Anterior cingulate cortex (tissue), 58 donors: ENCODE measurements around the gene PYGO2.
"Not testable (repeated sequence)": the region's sequence is repeated elsewhere in the genome, so short reads cannot be mapped to it uniquely, and the experiment has no call there.

Experiments used
- DNase-seq, 58 donors: peaks; one replicate each; lab custom pipeline; 2025; lab: John Stamatoyannopoulos, UW

The PYGO2 gene

DNA sequence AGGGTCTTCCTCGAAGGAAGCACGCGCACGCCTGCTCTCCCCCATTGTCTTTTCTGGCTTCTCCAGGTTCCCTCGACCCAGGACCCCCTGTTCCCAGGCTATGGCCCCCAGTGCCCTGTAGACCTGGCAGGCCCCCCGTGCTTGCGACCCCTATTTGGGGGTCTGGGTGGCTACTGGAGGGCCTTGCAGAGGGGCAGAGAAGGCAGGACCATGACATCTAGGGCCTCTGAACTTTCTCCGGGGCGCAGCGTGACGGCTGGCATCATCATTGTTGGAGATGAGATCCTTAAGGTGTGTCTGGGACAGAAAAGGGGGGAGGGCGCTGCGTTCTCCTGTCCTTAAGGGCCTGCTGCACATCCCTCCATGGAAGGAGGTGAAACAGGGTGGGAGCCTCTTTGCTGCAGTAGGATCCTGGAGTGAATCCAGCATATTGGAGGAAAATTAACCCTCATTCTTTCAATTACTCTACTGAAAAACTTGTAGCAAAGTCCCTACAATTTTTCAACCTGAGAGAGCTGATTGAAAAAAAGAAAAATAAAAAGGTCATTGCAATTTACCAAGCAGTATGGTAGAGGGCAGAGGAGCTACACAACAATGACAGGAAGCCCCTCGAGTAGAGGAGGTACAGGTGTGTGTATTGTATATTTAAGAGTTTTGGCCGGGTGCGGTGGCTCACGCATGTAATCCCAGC is 22.3 kb upstream of the PYGO2 start:
- DNase-seq: no peak

DNA sequence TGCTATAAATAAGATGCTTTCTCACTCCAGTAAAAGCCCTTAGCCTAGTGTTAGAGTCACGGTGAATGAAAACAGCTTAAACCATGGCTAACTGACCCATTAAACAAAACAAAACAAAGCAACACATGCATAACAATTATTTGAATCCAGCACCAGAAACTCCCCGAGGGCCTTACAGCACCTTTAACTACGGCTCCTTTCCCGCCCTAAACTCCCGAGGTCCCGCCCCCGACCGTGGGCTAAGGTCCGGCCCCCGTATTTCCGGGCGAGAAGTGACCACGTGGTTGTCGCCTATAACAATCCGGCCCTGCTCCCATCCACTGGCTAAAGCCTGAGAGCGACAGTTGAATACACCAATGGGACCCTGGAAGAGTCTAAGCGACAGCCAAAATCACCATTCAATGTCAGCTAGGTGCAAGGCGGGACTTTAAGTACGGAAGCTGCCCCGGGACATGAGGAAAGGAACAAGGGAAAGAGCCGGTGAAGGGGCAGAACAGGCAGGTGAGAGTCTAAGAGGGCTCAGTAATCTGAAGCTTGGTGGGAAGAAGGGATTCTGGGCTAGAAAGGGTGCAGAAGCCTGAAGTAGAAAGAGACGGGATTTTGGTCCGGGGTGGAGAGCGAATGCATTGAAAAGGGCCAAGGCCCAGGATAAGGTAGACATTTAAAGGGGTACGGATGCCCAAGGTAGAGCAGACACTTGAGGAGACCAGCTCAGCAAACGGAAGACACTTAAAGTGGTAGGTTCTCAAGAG is 21.5 kb upstream of the PYGO2 start, which contains the start of gene FLAD1:
Gene FLAD1, plus strand, starts transcription at position 448 of the 752 bp plus-strand sequence. CDS start 351 bp downstream, outside the sequence.
- peak; percentile 60 to 99 (median 95) for DNase-seq

DNA sequence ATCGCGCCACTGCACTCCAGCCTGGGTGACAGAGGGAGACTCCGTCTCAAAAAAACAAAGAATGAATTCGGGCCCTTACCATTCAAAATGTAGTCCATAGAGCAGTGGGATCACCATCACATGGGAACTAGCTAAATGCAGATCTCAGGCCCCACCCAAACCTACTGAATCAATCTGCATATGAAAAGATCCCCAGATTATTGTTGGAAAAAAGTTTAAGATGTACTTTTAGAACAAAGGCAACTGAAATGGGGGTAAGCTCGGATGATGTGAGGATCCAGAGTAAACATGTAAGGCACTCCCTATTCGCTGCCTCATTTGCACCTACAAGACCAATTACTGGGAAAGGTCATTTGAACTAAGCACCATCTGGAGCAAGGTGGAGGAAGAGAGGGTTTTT is 20.8 kb upstream of the PYGO2 start:
- no peak for DNase-seq

GRCh38 chr1:154978360-154978759 is 16.8 kb upstream of the PYGO2 start:
- no peak for DNase-seq

GRCh38 chr1:154977762-154978161 is 16.2 kb upstream of the PYGO2 start:
- not testable (repeated sequence) for DNase-seq

DNA sequence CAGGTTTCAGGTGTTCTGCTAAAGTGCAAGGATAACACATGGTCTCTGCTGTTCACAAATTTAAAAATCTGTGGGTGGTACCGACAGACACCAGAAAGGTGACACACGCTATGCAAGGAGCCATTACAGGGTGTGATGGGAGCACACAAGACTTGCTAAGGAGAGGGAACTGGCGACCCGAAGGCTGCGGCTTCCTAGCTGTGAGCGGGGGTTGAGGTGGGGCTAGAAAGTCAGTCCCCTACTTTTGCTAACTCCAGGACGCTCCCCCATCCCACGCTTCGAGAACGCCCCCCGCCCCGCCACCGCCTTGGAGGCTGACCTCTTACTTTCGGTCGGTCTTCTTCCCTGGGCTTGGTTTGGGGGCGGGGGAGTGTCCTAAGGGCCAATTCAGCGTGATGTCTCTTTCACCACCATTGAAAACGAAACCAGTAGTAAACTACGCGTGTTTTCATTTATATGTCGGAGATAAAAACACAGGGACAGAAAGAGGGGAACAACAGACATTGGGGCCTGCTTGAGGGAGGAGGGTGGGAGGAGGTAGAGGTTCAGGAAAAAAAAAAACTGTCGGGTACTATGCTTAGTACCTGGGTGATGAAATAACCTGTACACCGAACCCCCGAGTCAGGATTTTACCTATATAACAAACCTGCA is 14.0 kb upstream of the PYGO2 start:
- peak in 9 of 58 donors; percentile 14 to 31 (median 17) for DNase-seq

DNA sequence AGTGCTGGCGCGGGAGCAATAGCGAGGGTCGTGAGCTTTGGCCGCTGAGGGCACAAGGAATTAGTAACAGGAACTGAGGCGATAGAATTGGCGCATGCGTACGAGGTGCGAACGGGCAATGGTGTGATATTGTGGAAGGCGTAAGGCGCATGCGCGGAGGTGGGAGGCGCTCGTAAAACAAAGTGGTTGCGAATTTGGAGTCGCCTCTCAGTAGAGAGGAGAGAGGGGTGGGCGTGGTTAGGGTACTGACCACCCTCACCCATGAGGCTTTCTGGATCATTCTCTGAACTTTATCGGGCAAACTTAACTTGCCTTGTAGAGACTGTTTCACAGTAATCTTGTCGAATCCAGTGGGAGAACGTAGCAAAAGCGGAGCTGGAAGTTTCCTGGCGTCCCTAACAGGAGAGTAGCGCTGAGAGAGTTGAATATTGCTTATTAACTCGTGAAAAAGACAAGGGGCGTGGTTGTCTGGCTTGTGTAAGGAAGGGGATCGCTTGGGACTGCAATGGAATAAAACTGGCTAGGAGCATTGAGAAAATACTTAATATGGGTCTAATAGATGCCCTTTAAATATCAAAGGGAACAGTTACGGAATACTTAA is 13.3 kb upstream of the PYGO2 start:
- peak in 55 of 58 donors; percentile 82 to 100 (median 93) for DNase-seq

GRCh38 chr1:154974102-154974807 is 12.7 kb upstream of the PYGO2 start, which contains the start of gene CKS1B:
Gene CKS1B (plus strand): TSS chr1:154974681. CDS start chr1:154974746, 65 bp downstream.
- peak; percentile 92 to 100 (median 98) for DNase-seq

DNA sequence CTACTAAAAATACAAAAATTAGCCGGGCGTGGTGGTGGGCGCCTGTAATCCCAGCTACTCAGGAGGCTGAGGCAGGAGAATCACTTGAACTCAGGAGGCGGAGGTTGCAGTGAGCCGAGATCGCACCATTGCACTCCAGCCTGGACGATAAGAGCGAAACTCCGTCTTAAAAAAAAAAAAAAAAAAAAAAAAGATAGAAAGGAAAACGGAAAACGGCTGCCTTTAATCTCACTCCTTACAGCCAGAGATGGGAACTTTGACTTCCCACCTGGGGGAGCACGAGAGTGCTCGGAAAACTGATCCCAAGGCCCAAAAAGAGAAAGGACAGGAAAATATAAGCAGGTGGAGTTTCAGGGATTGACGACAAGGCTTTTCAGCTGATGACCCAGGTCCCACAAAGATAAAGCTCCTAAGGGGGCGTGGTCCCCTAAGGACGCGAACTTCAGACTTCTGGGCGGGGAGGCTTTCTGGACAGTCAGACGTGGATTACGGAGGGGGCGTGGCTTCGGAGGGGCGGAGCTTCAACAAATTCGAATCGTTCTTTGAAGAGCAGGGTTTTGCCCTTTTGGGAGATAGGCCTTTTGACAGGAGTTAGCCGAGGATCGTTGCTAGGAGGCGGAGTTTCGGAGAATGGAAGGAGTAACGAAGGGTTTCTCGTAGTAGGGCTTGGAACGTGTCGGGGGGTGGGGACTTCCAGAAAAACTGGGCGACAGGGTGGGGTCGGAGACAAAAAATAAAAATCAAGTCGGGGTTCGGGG is 11.9 kb upstream of the PYGO2 start:
- DNase-seq: peak in 55 of 58 donors; percentile 41 to 85 (median 71)

DNA sequence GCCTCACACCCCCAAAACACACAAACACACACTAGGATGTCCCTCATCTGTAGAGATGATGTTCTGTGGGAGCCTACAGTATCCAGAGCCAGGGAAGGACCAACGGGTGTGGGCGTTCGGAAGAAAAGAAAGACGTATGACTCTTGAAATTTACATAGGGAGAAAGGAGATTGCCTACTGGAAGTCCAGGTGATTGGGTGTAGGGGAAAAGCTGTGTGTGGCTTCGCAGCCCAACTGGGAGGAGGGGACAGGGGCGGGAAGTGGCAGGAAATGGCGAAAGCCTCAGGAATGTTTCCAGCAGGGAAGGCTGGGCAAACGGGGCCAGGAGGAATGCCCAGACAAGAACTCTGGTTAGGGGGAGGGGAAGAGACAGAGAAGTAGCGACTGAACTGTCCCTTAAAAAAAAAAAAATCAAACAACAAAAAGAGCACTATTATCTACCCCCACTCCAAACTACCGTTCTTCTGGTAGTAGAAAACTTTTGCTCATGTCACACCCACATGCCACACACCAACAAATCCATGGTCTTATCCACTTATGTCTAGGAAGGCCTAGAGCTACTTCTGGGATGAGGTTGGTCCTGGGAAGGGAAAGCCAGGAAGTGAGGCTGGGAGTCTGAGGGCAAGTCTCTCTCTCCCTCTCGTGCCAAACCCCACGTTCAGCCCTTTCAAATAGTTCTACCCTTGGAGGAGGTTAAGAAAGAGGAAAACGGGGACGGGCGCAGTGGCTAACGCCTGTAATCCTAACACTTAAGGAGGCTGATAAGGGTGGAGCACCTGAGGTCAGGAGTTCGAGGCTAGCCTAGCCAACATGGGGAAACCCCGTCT is 11.1 kb upstream of the PYGO2 start:
- peak in 29 of 58 donors; percentile 7 to 65 (median 19) for DNase-seq

DNA sequence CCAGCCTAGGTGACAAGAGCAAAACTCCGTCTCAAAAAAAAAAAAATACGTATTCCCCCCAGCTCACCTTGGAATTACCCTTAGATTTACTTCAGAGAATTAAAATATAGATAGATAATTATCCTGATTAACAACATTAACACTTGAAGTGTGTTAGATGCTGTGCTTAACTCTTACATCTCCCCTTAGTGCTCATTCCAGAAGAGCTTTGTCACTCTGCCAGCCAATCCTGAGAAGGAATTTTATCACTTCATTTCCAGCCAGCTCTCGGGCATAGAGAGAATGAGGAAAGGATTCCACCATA is 10.6 kb upstream of the PYGO2 start:
- DNase-seq: no peak

- no peak for DNase-seq
Observed at GRCh38 chr1:154971341-154971998, 9.9 kb upstream of the PYGO2 start.

- peak; percentile 25 to 97 (median 82) for DNase-seq
Observed at GRCh38 chr1:154970631-154971340, 9.2 kb upstream of the PYGO2 start, which contains the start of gene SHC1. Gene SHC1 (minus strand): TSS chr1:154970747. CDS start chr1:154970526, 221 bp downstream.

DNA sequence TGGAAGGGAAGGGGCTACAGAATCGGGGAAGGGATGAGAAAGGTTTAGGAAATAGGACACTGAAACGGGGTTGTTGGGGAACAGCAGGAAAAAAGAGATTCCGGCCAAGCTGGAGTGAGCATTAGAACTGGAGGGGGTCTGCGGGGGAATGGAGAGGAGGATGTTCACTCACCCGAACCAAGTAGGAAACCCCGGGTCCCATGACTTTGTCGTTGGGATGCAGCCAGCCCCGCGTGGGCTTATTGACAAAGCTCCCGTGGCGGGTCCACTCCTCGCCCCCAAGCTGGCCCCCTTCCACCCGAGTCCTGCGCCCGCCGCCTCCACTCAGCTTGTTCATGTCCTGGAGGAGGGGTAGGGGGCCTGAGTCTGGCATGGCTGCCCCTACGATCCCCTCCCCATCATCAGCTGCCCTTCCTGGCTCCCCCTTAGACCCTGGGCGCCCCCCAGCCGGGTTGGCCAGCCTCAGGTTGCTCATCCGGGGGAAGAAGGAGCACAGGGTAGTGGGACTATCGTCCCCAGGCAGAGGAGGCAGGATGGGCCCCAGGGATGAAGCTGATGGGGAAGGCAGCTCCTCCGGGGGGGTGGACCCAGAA is 8.4 kb upstream of the PYGO2 start:
- peak in 14 of 58 donors; percentile 7 to 66 (median 22) for DNase-seq

DNA sequence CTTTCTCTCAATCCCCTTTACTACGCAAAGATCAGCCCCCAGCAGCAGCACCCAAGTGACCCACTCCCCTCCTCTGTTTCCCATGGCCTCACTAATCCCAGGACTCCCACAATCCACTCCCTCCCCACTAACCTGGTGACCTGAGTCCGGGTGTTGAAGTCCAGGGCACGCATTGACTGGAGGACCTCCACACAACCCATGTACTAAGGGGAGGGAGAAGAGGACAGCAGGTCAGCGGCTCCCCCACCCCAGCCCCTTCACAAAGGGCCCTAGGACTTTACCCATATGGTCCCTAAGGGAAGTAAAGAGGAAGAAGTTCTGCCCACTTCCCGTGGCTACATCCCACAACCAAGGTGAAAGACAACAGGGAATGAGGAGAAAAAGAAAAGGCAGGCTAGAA is 7.7 kb upstream of the PYGO2 start:
- no peak for DNase-seq

DNA sequence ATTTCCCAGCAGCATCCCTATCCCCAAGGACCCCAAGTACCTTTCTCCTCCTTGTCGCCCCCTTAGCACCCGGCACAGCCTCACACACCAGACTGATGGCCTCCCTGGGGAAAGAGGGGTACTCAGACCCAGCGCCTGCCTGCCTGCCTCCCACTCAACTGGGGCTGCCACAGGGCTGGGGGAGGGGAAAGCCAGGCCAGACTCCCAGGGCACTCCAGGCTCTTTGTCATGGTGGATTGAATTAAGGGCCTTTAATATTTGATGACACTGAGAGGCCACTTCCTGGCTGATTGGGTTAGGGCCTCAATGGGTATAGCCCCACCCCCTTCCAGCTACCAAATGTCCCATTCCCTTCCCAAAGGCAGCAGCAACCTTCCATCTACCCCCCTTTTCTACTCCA is 7.1 kb upstream of the PYGO2 start:
- no peak for DNase-seq
